HG03135 (cell line): Measurements from ENCODE around the gene RERE.
A peak's percentile ranks its signal among the peaks of the same experiment; 100 is the strongest.
"Not testable (repeated sequence)": the region's sequence is repeated elsewhere in the genome, so short reads cannot be mapped to it uniquely, and the experiment has no call there.

Experiments
- ATAC-seq: cut with Tn5 transposase; IDR thresholded peaks from one replicate; pipeline ENCODE4 v1.9.1; 2021; ENCODE audit warnings: mild to moderate bottlenecking, moderate library complexity; ENCODE audit not compliant: unreplicated experiment

Gene RERE

DNA sequence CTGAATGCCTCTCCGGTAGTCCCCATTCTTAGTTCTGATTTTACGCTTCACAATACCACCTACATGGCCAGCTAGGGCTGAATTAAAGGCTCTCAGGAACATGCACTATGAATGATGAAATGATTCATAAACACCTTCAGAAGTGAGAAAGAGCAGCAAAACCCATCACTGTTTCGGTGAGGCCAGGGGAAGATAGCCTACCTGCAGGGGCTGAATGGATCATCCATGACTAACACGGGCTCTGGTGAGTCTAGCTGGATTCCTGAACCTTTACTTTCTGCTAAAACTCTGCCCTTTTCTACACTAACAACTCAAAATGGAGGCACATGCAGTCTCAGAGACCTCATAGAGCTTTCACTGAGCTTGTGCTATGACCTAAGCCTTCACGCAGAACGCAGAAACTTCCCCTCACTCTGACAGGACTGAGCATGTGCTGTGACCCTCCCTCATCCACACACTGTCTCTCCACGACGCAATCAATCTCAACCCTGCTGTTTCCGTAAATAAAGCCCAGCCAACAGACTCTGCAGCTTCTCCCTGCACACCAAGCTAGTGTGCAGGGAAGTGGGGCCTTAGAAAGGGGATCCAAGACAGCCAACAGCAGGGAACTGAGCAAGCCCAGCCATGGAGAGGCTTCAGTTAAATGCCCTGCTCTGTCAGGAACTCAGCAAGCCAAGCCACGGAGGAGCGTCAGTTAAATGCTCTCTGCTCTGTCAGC, 291.7 kb downstream of the RERE start:
- peak; percentile 67 for ATAC-seq

DNA sequence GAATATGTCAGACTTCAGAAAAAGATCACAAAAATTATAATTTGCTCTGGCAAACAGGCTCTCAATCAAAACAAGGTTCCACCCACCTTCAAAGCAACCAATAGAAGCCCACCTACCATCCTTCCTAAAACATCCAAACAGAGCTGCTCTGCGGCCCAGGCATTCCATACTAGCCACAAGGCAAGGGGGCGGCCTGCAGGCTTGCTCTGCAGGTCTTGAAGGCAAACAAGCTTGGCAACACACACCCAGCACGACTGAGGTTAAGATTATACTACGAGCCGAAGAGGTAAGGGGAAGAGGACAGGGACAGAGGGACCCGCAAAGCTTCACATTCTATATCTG, 292.3 kb downstream of the RERE start:
- no peak for ATAC-seq

DNA sequence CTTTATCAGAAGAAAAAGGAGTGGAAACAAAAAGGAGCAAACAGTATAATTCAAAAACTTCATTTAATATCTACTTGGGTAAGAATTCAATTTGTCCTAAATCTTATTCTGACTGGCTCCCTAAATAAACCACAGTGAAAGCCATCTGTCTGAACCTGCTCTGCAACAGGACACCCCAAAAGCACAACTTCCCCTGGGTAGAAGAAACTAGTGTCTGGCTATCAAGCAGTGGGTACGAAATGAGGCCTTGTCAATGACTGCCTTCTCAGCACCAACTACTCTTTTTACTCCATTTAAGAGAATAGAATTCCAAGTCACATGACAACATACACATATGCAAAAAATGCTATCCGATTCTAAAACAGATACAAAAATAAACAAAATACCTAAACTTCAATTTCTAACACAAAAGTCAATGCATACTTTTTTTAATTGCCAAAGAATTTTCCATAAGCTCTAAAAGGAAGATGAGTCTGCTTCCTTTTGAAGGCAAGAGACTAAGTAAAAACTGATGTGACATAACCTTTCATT, 292.7 kb downstream of the RERE start:
- no peak for ATAC-seq

DNA sequence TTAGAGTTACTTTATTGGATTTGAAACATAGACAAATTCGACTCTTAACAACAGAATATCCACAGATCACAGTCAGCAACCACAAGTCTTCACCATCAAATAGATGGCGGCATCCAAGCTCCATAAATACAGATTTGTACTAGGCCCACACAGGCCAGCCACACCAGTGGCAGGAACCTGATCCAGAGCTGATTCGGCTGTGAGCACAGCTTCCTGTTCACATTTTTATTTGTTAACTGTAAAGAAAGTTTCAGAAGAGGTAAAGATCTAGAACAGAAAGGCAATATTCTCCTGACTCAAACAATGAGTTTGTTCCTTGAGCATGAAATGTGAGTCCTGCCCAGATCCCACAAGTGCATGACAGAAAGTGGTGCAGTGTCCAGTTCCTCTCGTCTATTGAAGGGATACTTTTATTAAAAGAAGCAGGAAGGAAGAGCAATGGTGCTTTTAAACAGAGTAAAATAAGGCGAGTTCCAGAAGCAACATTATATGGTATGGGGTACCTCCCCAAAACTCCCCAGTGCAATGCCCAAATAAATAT, 293.7 kb downstream of the RERE start:
- no peak for ATAC-seq

DNA sequence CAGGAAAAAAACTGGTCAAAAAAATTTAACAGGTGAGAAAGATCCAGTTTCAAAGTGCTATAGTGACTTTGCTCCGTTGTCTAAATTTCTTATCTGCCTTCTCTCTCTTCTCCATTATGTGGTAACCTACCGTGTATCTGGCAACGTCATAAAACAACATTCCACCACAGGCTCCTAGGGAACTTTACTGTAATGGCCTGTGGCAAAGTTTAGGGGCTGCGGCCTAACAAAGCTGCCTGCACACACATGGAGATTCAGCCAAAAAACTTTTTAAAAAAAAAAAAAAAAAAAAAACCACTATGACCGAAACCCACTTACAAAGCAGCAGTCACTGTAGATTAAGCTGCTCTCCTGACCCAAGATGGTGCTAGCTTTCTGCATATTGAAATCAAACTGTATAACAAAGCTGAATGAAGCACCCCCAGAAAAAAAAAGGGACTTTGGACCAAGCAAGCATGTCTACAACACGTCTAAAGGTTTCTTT, 296.9 kb downstream of the RERE start:
- ATAC-seq: no peak

DNA sequence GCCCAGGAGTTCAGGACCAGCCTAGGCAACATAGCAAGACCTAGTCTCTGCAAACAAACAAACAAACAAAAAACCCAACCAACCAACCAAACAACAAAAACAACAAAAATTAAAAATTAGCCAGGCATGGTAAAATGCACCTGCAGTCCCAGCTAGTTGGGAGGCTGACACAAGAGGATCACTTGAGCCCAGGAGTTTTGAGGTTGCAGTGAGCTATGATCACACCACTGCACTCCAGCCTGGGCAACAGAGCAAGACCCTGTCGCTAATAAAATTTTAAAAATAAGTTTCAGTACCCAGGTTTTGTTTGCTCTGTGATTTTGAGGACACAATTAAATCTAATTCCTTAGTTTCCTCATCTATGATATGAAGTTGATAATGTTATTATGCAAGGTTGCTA, 298.3 kb downstream of the RERE start:
- ATAC-seq: no peak

DNA sequence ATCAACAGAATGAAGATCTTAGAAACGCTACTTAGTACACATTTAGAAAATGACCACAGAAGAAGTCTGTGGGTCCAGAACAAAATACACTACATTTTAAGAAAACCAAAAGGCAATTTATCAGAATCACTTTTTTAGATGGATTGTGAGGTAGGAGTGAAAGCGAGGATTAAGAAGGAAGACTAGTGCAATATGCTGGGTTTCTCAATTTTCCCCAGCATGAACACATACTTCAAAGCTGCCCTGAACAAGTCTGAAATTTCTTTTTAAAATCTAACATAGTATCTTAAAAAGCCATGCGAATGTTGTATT, 299.0 kb downstream of the RERE start:
- no peak for ATAC-seq

DNA sequence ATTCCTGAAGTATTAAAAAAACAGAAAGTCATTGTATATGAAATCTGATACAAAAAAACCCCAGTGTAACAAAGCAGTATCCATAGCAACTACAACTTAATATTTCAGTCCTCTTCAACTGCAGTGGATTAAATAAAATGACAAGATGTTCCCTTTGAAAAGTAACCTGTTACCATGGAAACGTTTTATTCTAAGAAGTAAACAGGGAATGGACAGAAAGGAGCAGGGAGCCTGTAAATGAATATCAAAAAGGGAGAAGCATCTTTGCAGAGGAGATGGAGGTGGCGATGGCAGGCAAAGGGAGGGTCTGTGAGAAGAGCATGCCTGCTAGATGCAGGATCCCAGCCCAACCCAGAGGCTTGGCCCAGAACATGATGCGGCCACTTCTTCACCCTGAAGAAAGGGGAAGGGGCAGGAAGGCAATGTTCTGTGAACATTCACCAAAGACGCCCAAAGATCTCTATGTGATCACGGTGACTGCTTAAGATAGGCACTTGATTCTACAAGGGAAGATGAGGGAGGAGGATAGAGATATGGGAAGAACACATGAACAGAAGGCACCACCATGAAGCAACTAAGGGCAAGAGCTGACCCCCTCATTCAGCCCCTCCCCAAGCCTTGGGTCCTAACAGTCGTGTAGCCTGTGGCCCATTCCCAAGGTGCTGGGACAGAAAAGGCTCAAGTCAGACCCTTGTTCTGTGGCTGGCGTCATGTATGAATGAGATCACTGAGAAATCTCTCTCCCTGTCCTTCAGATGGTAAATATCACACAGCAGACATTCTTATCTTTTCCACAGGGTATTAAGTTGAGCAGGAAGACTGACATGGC, 299.6 kb downstream of the RERE start:
- no peak for ATAC-seq

DNA sequence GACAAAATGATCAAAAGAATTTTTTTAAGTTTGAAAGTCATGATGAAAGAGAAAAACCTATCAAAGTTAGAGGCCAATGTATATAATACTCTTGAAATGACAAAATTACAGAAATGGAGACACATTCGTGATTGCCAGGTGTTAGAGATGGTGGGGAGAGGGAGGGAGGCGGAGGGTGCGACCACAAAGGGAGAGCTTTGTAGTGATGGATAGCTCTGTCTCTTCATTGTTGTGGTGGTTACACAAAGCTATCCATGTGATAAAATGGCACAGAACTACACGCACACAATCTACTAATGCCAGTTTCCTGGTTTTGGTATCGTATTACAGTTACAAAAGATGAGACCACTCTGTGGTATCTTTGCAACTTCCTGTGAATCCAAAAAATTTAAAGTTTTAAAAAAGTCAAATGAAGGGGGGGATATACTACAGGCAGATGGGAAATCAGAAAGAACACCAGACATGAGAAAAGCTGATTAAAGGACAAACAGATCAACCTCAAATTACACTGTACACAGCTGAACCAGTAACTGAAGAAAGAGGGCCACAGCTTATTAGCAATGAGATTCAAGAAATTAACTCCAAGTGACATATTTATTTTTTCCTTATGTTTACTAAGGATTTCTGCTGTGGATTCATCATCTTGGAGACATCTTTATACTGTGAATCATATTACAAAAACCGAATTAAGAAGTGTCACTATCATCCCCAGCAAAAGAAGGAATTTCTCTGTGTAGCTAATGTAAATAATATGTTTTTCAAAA, 300.5 kb downstream of the RERE start:
- no peak for ATAC-seq

DNA sequence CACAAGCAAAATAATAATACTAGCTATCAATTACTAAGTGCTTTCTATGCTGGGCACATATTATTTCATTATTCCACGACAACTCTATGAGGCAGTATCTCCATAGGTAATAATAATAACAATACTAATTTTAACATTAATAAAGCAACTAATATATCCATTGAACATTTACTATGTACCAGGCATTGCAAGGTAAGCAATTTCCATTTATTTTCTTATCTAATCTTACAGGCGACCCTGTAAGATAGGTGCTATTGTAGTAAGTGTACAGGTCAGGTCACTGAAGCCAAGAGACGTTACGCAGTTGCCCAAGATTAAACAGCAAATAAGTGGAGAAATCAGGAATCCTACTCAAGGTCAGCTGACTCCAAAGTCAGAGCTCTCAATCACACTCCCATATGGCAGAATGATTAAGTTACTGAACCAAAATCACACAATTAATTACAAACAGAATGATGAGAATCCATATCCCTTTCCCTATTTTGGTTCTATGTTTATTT, 301.1 kb downstream of the RERE start:
- no peak for ATAC-seq

DNA sequence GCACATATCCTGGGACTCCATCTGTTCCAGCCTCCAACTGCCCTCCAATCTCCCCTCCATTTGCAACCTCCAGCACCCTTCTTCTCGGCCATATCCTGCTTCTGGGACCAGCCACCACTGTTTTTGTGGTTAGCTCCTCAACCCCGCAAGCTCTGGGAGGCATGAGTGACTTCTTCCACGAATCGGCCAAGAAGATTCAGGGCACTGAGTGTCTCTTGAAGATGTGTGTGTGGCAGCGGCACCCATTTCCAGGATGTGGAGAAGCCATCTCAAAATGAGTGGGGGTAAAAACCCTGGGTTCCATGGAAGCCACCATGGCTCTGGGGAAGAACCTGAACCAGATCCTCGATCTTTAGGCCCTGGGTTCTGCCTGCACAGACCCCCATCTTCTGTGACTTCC, 304.9 kb downstream of the RERE start:
- ATAC-seq: no peak

DNA sequence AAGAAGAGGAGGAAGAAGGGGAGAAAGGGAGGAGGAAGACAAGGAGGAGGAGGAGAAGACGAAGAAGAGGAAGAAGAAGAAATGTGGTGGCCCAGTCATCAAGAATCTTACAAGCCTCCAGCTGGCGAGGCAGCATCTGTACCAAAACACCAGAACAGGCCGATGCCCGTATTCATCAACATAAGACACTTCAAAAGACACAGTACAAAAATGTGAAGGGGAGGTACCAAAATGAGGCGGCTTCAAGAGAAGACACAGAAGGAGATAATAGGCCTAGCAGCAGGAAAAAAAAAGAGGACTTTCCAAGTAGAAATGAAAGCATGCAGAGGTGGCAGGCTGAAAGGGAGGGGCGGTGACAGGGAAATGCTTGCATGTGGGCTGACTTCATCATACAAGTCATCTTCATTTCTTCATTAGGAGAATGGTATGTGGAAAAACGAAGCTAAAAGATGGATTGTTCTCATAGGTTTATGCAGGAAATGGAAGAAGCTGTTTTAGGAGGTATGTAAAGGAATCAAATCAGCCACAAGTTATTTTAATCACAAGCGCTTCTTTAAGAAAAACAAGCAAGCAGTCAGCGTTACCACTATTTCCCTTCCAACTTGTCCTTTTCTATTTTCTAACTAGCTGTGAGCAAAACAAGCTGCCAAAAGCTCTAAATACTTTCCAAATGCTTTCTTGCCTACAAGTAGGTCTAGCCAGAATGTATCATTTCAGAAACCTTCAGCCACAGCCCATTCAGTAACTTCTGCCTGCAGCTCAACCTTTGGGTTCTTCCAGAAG, 307.2 kb downstream of the RERE start:
- ATAC-seq: no peak

DNA sequence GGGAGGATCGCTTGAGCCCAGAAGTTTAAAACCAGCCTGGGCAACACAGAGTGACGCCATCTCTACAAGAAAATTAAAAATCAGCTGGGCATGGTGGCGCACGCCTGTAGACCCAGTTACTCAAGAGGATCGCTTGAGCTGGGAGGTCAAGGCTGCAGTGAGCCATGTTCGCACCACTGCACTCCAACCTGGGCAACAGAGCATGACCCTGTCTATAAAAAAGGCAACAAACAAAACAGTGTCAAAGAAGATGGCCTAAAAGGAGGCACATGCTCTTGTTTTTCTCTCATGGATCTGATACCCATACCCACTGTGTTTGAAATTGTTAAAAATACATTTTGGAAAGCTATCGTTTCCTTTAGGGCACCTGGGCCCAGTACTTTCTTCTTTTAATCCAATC, 307.9 kb downstream of the RERE start:
- no peak for ATAC-seq

DNA sequence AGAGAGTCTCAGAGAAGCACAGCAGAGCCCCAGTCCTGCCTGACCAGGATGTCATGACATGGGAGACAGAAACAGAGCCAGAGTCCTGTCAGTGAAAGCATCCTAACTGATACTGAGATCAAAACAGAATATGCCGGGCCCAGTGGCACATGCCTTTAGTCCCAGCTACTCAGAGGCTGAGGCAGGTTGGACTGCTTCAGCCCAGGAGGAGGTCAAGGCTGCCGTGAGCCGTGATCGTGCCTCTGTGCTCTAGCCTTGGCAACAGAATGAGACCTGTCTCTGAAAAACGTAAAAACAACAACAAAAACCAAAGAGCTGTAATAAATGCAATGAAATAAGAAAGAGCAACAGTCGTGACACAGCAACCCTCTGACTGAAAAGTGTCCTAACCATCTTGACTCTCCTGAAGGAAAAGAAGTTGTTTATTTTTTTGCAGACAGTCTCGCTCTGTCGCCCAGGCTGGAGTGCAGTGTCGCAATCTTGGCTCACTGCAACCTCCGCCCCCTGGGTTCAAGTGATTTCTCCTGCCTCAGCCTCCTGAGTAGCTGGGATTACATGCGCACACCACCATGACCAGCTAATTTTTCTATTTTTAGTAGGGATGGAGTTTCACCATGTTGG, 310.3 kb downstream of the RERE start:
- ATAC-seq: no peak

DNA sequence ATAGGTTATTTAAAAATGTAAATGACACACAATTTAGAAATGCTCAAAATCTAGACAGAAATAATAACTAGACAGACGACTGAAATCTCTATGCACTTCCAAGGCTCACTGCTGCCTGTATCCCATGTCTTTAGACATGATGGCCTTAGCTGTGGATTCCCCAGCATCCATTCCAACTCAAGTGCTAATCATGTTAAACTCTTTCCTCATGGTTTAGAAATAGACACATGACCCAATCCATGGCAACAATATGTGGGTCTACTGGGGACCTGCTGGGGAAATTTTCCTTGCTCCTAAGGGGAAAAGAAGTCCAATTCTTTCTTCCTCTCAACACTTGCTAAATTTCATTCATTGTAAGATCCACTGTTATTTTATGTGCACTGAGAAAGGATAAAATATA, 311.0 kb downstream of the RERE start:
- ATAC-seq: no peak

DNA sequence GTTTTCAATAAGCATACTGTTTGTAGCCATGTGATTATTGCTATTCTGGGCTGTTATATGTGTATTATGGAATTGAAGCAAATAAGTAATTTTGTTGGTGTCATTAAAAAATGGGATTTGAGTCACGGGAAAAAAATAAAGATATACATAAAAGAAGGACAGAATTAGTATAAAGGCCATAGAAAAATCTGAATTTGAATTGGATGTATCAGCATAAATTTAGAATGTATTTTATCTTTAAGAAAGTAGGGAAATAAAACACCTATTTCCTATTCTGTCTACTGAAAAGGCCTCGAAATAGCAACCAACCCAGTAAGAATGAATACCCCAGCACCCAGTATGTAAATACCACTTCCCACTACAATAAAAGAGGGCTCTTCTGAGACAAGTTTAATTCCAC, 313.6 kb downstream of the RERE start:
- ATAC-seq: no peak

DNA sequence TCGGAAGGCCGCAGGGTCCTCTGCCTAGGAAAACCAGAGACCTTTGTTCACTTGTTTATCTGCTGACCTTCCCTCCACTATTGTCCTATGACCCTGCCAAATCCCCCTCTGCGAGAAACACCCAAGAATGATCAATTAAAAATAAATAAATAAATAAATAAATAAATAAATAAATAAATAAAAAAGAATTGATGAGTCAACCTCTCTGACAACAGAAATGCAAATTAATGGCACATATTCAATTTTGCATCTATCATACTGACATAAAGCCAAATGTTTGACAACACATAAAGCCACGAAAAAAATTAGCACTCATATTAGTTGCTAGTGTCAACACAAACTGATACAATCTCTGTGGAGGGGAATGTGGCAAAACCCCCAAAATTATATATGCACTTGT, 314.5 kb downstream of the RERE start:
- ATAC-seq: not testable (repeated sequence)

DNA sequence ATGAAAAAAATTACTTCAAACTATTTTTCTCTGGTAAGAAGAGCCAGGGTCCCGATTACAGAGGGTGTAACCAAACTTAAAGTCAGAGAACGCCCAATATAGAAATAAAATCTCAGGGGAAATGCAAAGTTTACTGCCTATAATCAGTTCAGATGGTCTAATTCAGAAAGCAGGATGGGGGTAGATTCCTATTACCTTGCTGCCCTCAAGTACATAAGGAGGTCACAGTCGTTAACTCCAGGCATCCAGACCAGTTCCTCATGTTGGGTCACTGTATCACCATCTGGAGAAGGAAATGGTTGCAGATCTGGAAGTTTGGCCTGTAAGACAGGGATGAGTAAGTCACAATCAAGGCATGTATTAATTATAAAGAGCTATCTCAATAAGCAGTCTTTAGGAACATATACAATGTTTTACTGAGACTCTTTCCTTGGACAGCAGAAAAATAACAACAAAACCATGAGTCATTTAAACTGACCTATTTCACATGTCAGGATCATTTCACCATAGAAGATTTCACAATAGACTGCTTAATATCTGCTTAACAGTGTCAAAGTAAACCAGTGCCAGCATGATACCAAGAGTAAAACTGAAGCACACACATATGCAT, 320.1 kb downstream of the RERE start:
- ATAC-seq: peak; percentile 4

DNA sequence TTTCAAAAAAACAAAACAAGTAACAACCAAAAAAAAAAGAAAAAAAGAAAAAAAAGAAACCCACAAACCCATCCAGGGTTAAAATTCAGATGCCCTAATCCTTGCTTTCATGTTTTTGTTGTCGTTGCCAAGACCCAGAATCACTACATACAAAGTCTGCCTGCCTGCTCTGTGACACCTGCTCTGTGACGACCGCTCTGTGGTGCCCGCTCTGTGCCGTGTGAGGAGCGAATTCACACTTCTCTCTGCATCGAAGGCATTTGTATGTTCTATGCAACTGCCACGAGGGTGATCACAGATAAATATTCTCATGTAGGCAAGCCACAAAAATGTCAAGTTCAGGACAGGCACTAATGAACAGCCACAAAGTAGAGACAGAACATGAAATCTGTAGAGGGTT, 321.0 kb downstream of the RERE start:
- peak; percentile 44 for ATAC-seq
